Type B pancreatic cell (in vitro differentiated cells): ENCODE measurements around the gene PIAS1. TPM values are rescaled to one million over a fixed set of nuclear protein-coding genes. Genes with fewer than 3 reads are reported as not detected.
"Not testable (repeated sequence)": the region's sequence is repeated elsewhere in the genome, so short reads cannot be mapped to it uniquely, and the experiment has no call there.

Experiments used
- DNase-seq: peaks from one replicate; pipeline ENCODE4 v3.0.0; 2021; ENCODE audit warnings: mixed read lengths; ENCODE audit not compliant: unreplicated experiment; ENCODE audit errors: extremely low spot score
- H3K27ac Mint-ChIP-seq: 2 replicates; pipeline ENCODE4 v1.8.0; 2021; ENCODE audit warnings: mild to moderate bottlenecking, mixed read lengths
- H3K27me3 Mint-ChIP-seq: 2 replicates; pipeline ENCODE4 v1.8.0; 2021; ENCODE audit warnings: mixed read lengths
- H3K36me3 Mint-ChIP-seq: 2 replicates; pipeline ENCODE4 v1.8.0; 2021; ENCODE audit warnings: mixed read lengths
- H3K4me1 Mint-ChIP-seq: one replicate; pipeline ENCODE4 v1.8.0; 2021; ENCODE audit warnings: mixed read lengths; ENCODE audit not compliant: unreplicated experiment
- H3K4me3 Mint-ChIP-seq: 2 replicates; pipeline ENCODE4 v1.8.0; 2021; ENCODE audit warnings: mild to moderate bottlenecking, mixed read lengths
- H3K9me3 Mint-ChIP-seq: 2 replicates; pipeline ENCODE4 v1.8.0; 2021; ENCODE audit warnings: mixed read lengths
- total RNA-seq: library from RNA; stranded (reverse); gene quantifications from 2 replicates; pipeline ENCODE4 v1.2.1, GENCODE V29; 2021; ENCODE audit warnings: low replicate concordance
- TF ChIP-seq, protein P1 (sequence below): fragments of 200-600 bp; sonication (generic); conservative IDR thresholded peaks from 2 replicates; pipeline ENCODE4 v1.5.0; 2021; ENCODE audit warnings: antibody characterized with exemption, mild to moderate bottlenecking

The PIAS1 gene
- total RNA-seq, 1 donor from 2014 or later: 56.2 TPM

DNA sequence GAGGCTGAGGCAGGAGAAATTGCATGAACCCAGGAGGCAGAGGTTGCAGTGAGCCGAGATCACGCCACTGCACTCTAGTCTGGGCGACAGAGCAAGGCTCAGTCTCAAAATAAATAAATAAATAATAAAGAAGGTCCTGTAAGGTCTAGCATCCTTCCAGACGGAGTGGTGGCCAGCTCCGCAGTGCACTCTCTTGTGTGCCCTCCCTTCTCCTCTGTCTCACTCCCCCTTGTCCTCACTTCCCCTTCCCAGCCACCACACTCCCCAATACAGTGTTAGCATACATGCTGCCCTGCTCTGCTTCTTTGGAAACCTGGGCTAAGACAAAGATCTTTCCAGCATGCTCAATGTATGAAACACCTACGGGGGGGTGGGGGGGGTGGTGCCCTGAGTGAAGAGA lies 178.8 kb downstream of the PIAS1 start:
- no peaks in the 10 kb centered on the region for H3K36me3 Mint-ChIP-seq
- H3K4me1 Mint-ChIP-seq: peaks cover 44% of the 10 kb centered on the region
- peak; percentile 31 for DNase-seq
- H3K27me3 Mint-ChIP-seq: peaks cover 4% of the 10 kb centered on the region
- no peak overlapping the region for H3K27ac Mint-ChIP-seq
- peaks cover 5% of the 10 kb centered on the region for H3K9me3 Mint-ChIP-seq
- no peak overlapping the region for H3K4me3 Mint-ChIP-seq
- TF ChIP-seq, protein P1, sequence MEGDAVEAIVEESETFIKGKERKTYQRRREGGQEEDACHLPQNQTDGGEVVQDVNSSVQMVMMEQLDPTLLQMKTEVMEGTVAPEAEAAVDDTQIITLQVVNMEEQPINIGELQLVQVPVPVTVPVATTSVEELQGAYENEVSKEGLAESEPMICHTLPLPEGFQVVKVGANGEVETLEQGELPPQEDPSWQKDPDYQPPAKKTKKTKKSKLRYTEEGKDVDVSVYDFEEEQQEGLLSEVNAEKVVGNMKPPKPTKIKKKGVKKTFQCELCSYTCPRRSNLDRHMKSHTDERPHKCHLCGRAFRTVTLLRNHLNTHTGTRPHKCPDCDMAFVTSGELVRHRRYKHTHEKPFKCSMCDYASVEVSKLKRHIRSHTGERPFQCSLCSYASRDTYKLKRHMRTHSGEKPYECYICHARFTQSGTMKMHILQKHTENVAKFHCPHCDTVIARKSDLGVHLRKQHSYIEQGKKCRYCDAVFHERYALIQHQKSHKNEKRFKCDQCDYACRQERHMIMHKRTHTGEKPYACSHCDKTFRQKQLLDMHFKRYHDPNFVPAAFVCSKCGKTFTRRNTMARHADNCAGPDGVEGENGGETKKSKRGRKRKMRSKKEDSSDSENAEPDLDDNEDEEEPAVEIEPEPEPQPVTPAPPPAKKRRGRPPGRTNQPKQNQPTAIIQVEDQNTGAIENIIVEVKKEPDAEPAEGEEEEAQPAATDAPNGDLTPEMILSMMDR: no peak

DNA sequence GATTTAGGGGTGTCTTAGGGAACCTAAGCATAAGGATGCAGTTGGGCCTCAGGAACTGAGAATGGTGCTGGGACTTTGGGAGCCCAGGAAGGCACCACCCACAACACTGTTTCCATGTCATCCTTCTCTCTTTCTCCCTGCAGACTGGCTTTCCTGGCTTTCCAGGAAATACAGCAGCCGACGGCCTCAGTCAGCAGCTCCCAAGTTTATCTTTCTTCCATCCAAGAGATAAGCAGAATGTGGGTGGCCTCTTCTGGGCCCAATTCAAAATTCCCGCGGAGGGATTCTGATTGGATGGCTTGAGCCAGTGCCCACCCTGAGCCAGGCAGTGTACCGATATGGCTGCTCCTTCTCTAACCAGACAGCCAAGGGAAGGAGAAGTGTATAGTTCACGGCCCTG lies 179.9 kb downstream of the PIAS1 start:
- TF ChIP-seq, protein P1: no peak
- peaks cover 35% of the 10 kb centered on the region for H3K4me1 Mint-ChIP-seq
- H3K27ac Mint-ChIP-seq: no peak overlapping the region
- peaks cover 5% of the 10 kb centered on the region for H3K9me3 Mint-ChIP-seq
- DNase-seq: no peak
- H3K36me3 Mint-ChIP-seq: no peaks in the 10 kb centered on the region
- no peak overlapping the region for H3K4me3 Mint-ChIP-seq
- peaks cover 4% of the 10 kb centered on the region for H3K27me3 Mint-ChIP-seq

DNA sequence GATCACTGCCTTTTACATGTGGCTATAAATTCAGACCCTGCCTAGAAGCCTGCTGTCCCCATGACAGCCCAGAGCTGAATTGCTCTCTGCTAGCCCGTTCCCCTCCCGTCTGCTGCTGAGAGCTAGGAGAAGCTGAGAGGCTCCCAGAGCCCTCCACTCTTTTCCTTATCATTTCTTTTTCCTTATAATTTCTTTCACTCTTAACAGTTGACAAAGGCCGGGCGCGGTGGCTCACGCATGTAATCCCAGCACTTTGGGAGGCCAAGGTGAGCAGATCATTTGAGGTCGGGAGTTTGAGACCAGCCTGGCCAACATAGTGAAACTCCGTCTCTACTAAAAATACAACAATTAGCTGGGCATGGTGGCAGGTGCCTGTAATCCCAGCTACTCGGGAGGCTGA lies 180.4 kb downstream of the PIAS1 start:
- Mint-ChIP-seq H3K4me1 (peaks cover 35% of the 10 kb centered on the region), H3K27ac (peak overlapping the region; percentile 36)
- H3K36me3 Mint-ChIP-seq, H3K4me3 Mint-ChIP-seq, H3K9me3 Mint-ChIP-seq, DNase-seq, H3K27me3 Mint-ChIP-seq: not testable (repeated sequence)

DNA sequence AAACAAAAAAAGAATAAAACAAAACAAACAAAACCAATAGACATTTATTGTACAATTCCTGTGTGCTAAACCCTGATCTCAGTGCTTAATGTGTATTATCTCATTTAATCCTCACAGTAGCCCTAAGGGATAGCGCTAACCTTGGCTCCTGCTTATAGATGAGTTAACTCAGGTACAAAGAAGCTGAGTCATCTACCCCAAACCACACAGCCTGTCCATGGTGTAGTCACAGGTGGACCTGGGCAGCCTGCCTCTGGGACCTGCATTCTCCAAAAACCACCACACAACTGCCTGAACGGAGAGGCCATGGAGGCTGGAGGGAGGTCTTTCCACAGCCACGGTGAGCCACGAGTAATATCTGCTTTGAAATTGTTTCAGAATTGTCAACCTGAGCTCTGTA lies 180.9 kb downstream of the PIAS1 start:
- Mint-ChIP-seq H3K9me3 (peaks cover 5% of the 10 kb centered on the region), H3K4me3 (no peak overlapping the region), H3K36me3 (no peaks in the 10 kb centered on the region), H3K27me3 (peaks cover under 1% of the 10 kb centered on the region), H3K27ac (no peak overlapping the region), H3K4me1 (peaks cover 31% of the 10 kb centered on the region)
- TF ChIP-seq, protein P1: no peak
- no peak for DNase-seq

DNA sequence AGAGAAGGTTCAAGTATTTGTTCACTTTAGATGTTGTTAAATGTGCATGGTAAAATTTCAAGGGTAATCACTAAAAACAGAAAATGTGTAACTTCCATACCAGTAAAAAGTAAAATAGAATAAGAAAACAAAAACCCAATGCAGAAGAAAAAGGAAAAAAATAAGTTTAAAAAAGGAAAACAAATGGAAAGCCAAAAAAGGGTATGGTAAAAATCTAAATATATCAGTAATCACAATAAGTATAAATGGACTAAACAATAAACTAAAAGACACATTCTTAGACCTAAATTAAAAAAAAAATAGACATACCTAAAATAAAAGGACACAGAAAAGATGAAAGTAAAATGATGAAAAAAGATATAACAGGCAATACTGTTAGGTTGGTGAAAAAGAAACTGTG lies 184.9 kb downstream of the PIAS1 start:
- TF ChIP-seq, protein P1: no peak
- Mint-ChIP-seq H3K4me1 (peaks cover 6% of the 10 kb centered on the region), H3K27ac (no peak overlapping the region), H3K9me3 (peaks cover 5% of the 10 kb centered on the region), H3K27me3 (no peaks in the 10 kb centered on the region), H3K36me3 (no peaks in the 10 kb centered on the region), H3K4me3 (no peak overlapping the region)
- no peak for DNase-seq

DNA sequence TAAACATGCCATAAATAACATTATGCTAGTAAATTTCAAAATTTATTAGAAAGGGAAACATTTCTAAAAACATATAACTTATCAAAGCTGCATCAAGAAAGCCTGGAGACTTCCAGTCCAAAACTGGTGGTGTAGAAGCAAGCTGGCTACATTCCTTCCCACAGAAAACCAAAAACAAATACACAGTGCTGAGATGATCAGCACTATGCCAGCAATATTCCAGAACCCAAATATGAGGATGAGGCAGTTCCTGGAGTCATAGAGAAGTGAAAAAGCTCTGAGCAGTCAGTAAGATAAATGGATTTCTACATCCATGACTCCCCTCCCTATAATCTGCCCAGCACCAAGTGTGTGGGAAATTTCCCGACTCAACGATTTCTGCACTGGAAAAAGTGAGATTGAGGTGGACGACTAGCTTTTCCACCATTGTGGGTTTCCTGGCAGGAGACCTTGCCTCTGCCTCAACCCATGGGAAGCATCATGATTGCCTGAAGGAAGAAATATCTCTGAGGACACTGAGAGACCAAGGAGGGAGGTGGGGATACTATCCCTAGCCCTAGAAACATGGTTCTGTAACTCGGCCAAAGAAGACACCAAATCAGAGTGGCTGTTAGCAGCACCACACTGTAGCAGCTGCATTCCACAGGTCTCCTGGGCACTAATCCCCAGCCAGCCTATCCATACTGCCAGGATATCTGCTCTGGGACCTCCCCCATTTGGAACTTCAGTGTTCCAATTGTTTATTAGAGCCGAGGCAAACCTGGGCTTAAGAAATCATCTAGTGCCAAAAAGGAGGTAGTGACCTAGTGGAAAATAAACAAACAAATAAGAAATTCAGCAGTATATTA lies 187.2 kb downstream of the PIAS1 start:
- Mint-ChIP-seq H3K9me3 (peaks cover 6% of the 10 kb centered on the region), H3K27me3 (no peaks in the 10 kb centered on the region), H3K27ac (no peak overlapping the region), H3K4me1 (no peaks in the 10 kb centered on the region), H3K4me3 (no peak overlapping the region), H3K36me3 (no peaks in the 10 kb centered on the region)
- DNase-seq: no peak
- TF ChIP-seq, protein P1: no peak
